ENCODE results near the gene BLOC1S1.

DNA sequence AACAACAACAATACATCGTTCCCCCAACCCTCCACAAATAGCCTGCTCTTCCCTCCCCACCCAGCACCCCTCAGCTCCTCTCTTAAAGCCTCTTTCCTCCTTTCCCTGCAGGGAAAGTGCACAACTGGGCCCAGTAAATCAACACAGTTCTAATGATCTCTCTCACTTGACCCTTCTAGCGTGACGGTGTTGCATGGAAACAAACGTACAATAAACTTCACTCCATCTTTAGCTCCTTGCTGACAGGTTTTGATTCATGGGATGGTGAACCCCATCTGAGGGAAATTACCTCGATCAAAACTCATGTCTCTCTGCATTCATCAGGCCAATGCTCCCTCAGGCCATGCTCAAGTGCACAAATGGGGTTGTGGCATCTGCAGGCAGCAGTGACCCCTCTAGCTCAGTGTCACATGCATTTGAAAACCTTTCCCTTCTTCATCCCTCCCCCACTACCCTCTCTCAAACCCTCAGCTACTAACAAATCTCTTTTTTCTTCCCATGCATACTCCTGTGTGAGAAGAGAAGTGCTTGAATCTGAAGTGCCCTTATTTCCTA is 50.0 kb downstream of the BLOC1S1 start:
- no peak for TF ChIP-seq POLR2A (IDR thresholded peaks at IDR 0.05)
- TF ChIP-seq, protein P1, sequence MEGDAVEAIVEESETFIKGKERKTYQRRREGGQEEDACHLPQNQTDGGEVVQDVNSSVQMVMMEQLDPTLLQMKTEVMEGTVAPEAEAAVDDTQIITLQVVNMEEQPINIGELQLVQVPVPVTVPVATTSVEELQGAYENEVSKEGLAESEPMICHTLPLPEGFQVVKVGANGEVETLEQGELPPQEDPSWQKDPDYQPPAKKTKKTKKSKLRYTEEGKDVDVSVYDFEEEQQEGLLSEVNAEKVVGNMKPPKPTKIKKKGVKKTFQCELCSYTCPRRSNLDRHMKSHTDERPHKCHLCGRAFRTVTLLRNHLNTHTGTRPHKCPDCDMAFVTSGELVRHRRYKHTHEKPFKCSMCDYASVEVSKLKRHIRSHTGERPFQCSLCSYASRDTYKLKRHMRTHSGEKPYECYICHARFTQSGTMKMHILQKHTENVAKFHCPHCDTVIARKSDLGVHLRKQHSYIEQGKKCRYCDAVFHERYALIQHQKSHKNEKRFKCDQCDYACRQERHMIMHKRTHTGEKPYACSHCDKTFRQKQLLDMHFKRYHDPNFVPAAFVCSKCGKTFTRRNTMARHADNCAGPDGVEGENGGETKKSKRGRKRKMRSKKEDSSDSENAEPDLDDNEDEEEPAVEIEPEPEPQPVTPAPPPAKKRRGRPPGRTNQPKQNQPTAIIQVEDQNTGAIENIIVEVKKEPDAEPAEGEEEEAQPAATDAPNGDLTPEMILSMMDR (IDR thresholded peaks at IDR 0.05): no peak
